CD4-positive, CD25-positive, alpha-beta regulatory T cell (primary cell): ENCODE measurements around the gene SLC27A3. TPM values are rescaled to one million over a fixed set of nuclear protein-coding genes. Genes with fewer than 3 reads are reported as not detected.
"Not testable (repeated sequence)": the region's sequence is repeated elsewhere in the genome, so short reads cannot be mapped to it uniquely, and the experiment has no call there.

ENCODE experiments used
- ATAC-seq, 2 donors: fragments of 150-1000 bp; cut with Tn5 transposase; one replicate each; pipeline ENCODE4 v1.10.0; 2021; ENCODE audit warnings: low read depth in 2 of 2, moderate number of reproducible peaks in 2 of 2, moderate library complexity in 1 of 2
- DNase-seq, 3 donors: peaks; one replicate each; pipeline versions ENCODE4 v3.0.0 to v3.0.0-alpha.2; 2012 to 2022; ENCODE audit warnings: mixed read lengths in 1 of 3
- H3K27ac ChIP-seq: one replicate; pipeline ENCODE4 v1.7.0; 2013; ENCODE audit warnings: mild to moderate bottlenecking, low read length; ENCODE audit not compliant: insufficient read depth, poor library complexity, severe bottlenecking
- H3K27me3 ChIP-seq: one replicate; pipeline ENCODE4 v1.7.0; 2013; ENCODE audit warnings: low read length; ENCODE audit not compliant: control insufficient read depth, insufficient read depth
- H3K36me3 ChIP-seq: one replicate; pipeline ENCODE4 v1.7.0; 2013; ENCODE audit warnings: mild to moderate bottlenecking, low read length, moderate library complexity; ENCODE audit not compliant: control insufficient read depth, insufficient read depth
- H3K4me1 ChIP-seq: 2 replicates; pipeline ENCODE4 v1.7.0; 2013; ENCODE audit warnings: mild to moderate bottlenecking, low read length; ENCODE audit not compliant: insufficient read depth, control insufficient read depth, poor library complexity, severe bottlenecking
- H3K4me3 ChIP-seq: one replicate; pipeline ENCODE4 v1.7.0; 2013; ENCODE audit warnings: low read depth, mild to moderate bottlenecking, low read length, moderate library complexity
- H3K9me3 ChIP-seq, 2 experiments: 1 replicate in 1 of 2; 2 replicates in 1 of 2; pipeline ENCODE4 v1.7.0; 2013; ENCODE audit warnings: low read length in 2 of 2, mild to moderate bottlenecking in 1 of 2, moderate library complexity in 1 of 2; ENCODE audit not compliant: control insufficient read depth in 2 of 2
- H3K27ac Mint-ChIP-seq, 3 donors: one replicate each; pipeline ENCODE4 v1.8.0; 2020 to 2022; ENCODE audit warnings: mild to moderate bottlenecking in 3 of 3, mixed read lengths in 3 of 3, moderate library complexity in 2 of 3
- H3K27me3 Mint-ChIP-seq: one replicate; pipeline ENCODE4 v1.8.0; 2022; ENCODE audit warnings: mild to moderate bottlenecking, mixed read lengths
- H3K36me3 Mint-ChIP-seq: one replicate; pipeline ENCODE4 v1.8.0; 2020; ENCODE audit warnings: mixed read lengths
- H3K4me1 Mint-ChIP-seq, 4 donors: one replicate each; pipeline ENCODE4 v1.8.0; 2020 to 2022; ENCODE audit warnings: mixed read lengths in 4 of 4, mild to moderate bottlenecking in 1 of 4
- H3K4me3 Mint-ChIP-seq, 4 donors: one replicate each; pipeline ENCODE4 v1.8.0; 2020 to 2022; ENCODE audit warnings: mild to moderate bottlenecking in 4 of 4, mixed read lengths in 4 of 4, moderate library complexity in 3 of 4
- H3K9me3 Mint-ChIP-seq, 7 donors: one replicate each; pipeline ENCODE4 v1.8.0; 2020 to 2022; ENCODE audit warnings: mixed read lengths in 7 of 7, mild to moderate bottlenecking in 3 of 7, moderate library complexity in 2 of 7
- polyA plus RNA-seq, 4 donors: library from polyadenylated mRNA; unstranded; fragments of 300-500 nt; fragmentation: Illumina TruSeq; gene quantifications; one replicate each; pipeline ENCODE4 v1.2.3, GENCODE V29; 2021
- total RNA-seq: library from RNA; stranded (reverse); gene quantifications from one replicate; pipeline ENCODE4 v1.2.3, GENCODE V29; 2022

SLC27A3 gene
- total and polyA plus RNA-seq, 5 donors from 2014 or later, result 5.4 to 8.3 (median 6.2) TPM

DNA sequence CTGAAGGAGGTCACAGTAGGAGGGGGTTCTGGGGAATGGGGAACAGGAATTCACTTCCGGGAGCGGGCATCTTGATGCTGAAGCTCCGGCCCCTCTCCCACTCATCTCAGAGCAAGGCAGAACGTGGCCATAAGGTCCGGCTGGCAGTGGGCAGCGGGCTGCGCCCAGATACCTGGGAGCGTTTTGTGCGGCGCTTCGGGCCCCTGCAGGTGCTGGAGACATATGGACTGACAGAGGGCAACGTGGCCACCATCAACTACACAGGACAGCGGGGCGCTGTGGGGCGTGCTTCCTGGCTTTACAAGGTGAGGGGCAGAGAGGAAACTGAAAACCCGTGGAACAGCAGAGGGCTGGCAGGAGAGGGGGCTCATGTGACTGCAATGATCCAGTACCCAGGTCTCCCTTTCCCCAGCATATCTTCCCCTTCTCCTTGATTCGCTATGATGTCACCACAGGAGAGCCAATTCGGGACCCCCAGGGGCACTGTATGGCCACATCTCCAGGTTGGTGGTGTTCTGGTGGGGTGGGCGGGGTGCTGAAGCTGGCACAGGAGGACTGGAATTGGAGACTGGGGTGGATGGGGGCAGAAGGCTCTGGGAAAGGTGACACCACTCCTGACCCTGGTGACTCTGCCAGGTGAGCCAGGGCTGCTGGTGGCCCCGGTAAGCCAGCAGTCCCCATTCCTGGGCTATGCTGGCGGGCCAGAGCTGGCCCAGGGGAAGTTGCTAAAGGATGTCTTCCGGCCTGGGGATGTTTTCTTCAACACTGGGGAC, 3.0 kb downstream of the SLC27A3 start:
- Histone ChIP-seq H3K9me3 (no peaks in the 10 kb centered on the region), H3K27ac (no peak overlapping the region), H3K27me3 (no peaks in the 10 kb centered on the region), H3K4me3 (no peak overlapping the region), H3K36me3 (peaks cover 2% of the 10 kb centered on the region), H3K4me1 (peaks cover 24% of the 10 kb centered on the region)
- peak overlapping the region; percentile 21 to 87 (median 74) for H3K4me3 Mint-ChIP-seq
- no peaks in the 10 kb centered on the region for H3K9me3 Mint-ChIP-seq
- peaks cover 3 to 30% (median 4%) of the 10 kb centered on the region in 4 donors for H3K4me1 Mint-ChIP-seq
- DNase-seq (no peak), ATAC-seq (no peak)
- no peaks in the 10 kb centered on the region for H3K27me3 Mint-ChIP-seq
- peak overlapping the region in 2 of 3 donors; percentile 26 to 64 for H3K27ac Mint-ChIP-seq
- no peaks in the 10 kb centered on the region for H3K36me3 Mint-ChIP-seq

- Mint-ChIP-seq H3K4me1 (peaks cover 5 to 29% (median 6%) of the 10 kb centered on the region in 4 donors), H3K36me3 (no peaks in the 10 kb centered on the region), H3K4me3 (peak overlapping the region in 3 of 4 donors; percentile 66 to 87 (median 81))
Observed at GRCh38 chr1:153778824-153779519, 3.8 kb downstream of the SLC27A3 start.

GRCh38 chr1:153779781-153780541, 4.8 kb downstream of the SLC27A3 start:
- Mint-ChIP-seq H3K36me3 (no peaks in the 10 kb centered on the region), H3K4me3 (peak overlapping the region in 2 of 4 donors; percentile 36 to 87), H3K27ac (peak overlapping the region in 2 of 3 donors; percentile 82 to 86), H3K4me1 (peaks cover 3 to 20% (median 6%) of the 10 kb centered on the region in 4 donors), H3K9me3 (no peaks in the 10 kb centered on the region), H3K27me3 (no peaks in the 10 kb centered on the region)
- H3K27ac ChIP-seq, result no peak overlapping the region
- peaks cover 26% of the 10 kb centered on the region for H3K4me1 ChIP-seq
- H3K4me3 ChIP-seq, result no peak overlapping the region
- H3K27me3 ChIP-seq, result no peaks in the 10 kb centered on the region
- H3K36me3 ChIP-seq, result no peaks in the 10 kb centered on the region
- DNase-seq, result no peak
- ATAC-seq, result no peak
- no peaks in the 10 kb centered on the region for H3K9me3 ChIP-seq

More at GRCh38 chr1:153778824-153779519, 3.8 kb downstream of the SLC27A3 start:
- H3K36me3 ChIP-seq, result no peaks in the 10 kb centered on the region
- no peaks in the 10 kb centered on the region for H3K27me3 Mint-ChIP-seq
- ATAC-seq (no peak), DNase-seq (no peak)
- no peaks in the 10 kb centered on the region for H3K27me3 ChIP-seq
- no peak overlapping the region for H3K4me3 ChIP-seq
- H3K9me3 Mint-ChIP-seq, result no peaks in the 10 kb centered on the region
- no peaks in the 10 kb centered on the region for H3K9me3 ChIP-seq
- no peak overlapping the region for H3K27ac ChIP-seq
- peak overlapping the region; percentile 26 to 86 (median 64) for H3K27ac Mint-ChIP-seq
- peaks cover 29% of the 10 kb centered on the region for H3K4me1 ChIP-seq

DNA sequence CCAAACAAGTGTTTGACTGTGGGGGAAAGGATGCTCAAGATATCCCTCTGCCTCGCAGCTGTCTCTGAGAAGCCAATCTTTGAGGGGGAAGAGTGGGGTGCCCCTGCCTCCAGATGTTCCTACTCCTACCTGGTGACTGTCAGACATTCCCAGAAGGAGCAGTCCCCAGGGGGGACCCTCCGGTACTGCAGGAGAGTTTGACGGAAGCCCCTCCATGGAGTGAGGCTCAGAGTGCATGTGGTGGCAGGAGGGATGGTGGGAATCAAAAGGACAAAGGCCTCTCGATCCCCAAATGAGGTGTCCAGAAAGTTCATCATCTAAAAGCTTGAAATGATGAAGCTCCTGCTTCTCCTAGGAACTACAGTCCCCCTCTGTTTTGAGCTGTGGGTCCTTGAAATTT, 5.3 kb downstream of the SLC27A3 start:
- no peak for ATAC-seq
- no peak for DNase-seq
- H3K36me3 ChIP-seq, result no peaks in the 10 kb centered on the region
- no peaks in the 10 kb centered on the region for H3K27me3 Mint-ChIP-seq
- H3K4me3 Mint-ChIP-seq, result peak overlapping the region in 2 of 4 donors; percentile 0 to 87
- H3K36me3 Mint-ChIP-seq, result no peaks in the 10 kb centered on the region
- H3K4me1 Mint-ChIP-seq, result peaks cover 3 to 22% (median 7%) of the 10 kb centered on the region in 4 donors
- H3K4me3 ChIP-seq, result no peak overlapping the region
- H3K4me1 ChIP-seq, result peaks cover 21% of the 10 kb centered on the region
- no peak overlapping the region for H3K27ac ChIP-seq
- H3K9me3 Mint-ChIP-seq, result no peaks in the 10 kb centered on the region
- H3K27me3 ChIP-seq, result no peaks in the 10 kb centered on the region
- H3K9me3 ChIP-seq, result no peaks in the 10 kb centered on the region
- H3K27ac Mint-ChIP-seq, result no peak overlapping the region

DNA sequence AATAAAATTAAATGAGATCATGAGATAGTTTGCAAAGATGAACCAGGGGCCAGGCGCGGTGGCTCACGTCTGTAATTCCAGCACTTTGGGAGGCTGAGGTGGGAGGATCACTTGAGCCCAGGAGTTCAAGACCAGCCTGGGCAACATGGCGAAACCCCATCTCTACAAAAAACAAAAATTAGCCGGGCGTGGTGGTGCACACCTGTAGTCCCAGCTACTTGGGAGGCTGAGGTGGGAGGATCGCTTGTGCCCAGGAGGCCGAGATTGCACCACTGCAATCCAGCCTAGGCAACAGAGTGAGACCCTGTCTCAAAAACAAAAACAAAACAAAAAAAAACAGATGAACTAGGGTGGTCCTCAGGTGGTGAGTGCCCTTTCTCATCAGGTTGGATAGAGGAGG, 7.4 kb downstream of the SLC27A3 start:
- H3K4me3 ChIP-seq, result peak overlapping the region; percentile 78
- H3K27ac ChIP-seq, result peak overlapping the region; percentile 95
- H3K9me3 ChIP-seq, result not testable (repeated sequence)

DNA sequence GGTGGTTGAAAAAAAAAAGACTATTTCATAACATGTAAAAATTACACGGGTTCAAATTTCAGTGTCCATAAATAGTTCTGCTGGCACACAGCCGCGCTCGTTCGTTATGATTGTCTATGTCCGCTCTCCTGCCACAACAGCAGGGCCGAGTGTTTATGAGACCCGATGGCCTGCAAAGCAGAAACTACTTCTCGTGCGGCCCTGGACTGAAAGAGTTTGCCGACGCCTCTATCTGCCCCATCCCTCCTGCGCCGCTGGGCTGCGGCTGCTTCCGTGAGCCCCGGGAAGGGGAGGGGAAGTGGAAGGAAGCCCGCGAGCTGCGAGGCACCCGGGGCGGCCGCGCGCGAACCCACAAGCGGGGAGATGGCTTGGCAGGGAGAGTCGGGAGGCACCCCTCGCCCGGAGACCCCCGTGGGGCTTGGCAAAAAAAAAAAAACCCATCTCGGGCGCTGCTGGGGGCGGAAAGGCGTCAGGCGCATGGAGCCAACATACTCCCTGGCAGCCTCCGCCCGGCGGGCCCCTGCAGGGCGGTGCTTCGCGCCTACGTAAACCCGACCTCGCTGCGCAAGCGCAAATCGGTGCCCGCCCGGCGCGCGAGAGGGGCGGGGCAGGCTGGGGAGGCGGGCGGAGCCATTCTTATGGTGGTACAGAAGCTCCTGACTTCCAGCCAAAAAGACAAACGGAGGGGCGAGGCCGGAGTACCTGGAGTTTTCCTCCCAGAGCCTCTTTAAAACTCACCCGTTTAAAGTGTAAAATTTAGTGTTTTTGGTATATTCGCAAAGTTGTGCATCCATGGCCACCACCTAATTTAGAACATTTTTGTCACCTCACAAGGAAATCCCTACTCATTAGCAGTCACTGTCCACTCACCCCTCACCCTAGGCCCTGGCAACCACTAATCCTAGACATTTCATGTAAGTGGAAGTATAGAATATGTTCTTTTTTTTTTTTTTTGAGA, 8.3 kb downstream of the SLC27A3 start:
- Histone ChIP-seq H3K27me3 (no peaks in the 10 kb centered on the region), H3K27ac (peak overlapping the region; percentile 95), H3K36me3 (no peaks in the 10 kb centered on the region), H3K4me3 (peak overlapping the region; percentile 78), H3K9me3 (no peaks in the 10 kb centered on the region), H3K4me1 (peaks cover 12% of the 10 kb centered on the region)
- ATAC-seq, result peak; percentile 92 to 96
- Mint-ChIP-seq H3K4me3 (peak overlapping the region; percentile 84 to 96 (median 94)), H3K27me3 (no peaks in the 10 kb centered on the region), H3K9me3 (no peaks in the 10 kb centered on the region), H3K27ac (peak overlapping the region; percentile 96 to 98 (median 98)), H3K36me3 (no peaks in the 10 kb centered on the region), H3K4me1 (peaks cover 1 to 11% (median 7%) of the 10 kb centered on the region in 4 donors)
- DNase-seq, result peak; percentile 85 to 94 (median 92)

More for the DNA sequence above, 7.4 kb downstream of the SLC27A3 start:
- H3K9me3 Mint-ChIP-seq, DNase-seq, H3K27me3 Mint-ChIP-seq, ATAC-seq, H3K36me3 Mint-ChIP-seq, H3K27me3 ChIP-seq, H3K36me3 ChIP-seq: not testable (repeated sequence)
- H3K4me1 Mint-ChIP-seq, result peaks cover 1 to 11% (median 7%) of the 10 kb centered on the region in 4 donors
- H3K4me3 Mint-ChIP-seq, result peak overlapping the region; percentile 84 to 95 (median 91)
- peaks cover 12% of the 10 kb centered on the region for H3K4me1 ChIP-seq
- peak overlapping the region in 2 of 3 donors; percentile 96 to 98 for H3K27ac Mint-ChIP-seq
